ENCODE results near the gene CSTPP1. TPM values are rescaled to one million over a fixed set of nuclear protein-coding genes. Genes with fewer than 3 reads are reported as not detected.

CSTPP1 gene
- total RNA-seq, 4 donors from 2014 or later: 35.3 to 51.9 (median 39.7) TPM

DNA sequence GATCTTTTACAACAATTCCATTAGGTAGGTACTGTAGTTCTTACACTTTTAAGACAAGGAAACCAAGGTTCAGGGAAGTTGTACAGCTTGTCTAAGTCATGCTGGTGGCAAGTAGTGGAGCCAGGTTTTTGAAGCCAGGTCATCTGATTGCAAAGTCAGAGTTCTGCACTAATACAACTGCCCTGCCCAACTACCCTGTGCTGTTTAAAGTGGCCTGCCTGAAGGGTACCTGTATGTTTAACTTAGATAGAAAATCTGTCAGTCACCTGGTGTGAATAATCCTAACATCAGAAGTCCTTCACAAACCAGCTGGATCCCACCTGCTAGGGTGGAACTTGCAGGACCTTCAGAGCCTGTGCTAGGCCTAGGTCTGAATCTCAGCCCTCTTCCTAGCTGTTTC is 195.9 kb downstream of the CSTPP1 start:
- no peak overlapping the region for H3K27ac ChIP-seq
- no peak for DNase-seq (ENCODE audit: low spot score in 2 of 2)
- peaks cover 0 to 8% (median 0%) of the 10 kb centered on the region in 3 donors for H3K36me3 ChIP-seq
- H3K27me3 ChIP-seq: no peaks in the 10 kb centered on the region
- H3K9me3 ChIP-seq: no peaks in the 10 kb centered on the region
- peaks cover 0 to 34% (median 0%) of the 10 kb centered on the region in 4 donors for H3K4me1 ChIP-seq
- TF ChIP-seq EP300 (IDR thresholded peaks at IDR 0.05) (no peak), POLR2A (IDR thresholded peaks at IDR 0.05) (no peak)
- TF ChIP-seq, protein P1, sequence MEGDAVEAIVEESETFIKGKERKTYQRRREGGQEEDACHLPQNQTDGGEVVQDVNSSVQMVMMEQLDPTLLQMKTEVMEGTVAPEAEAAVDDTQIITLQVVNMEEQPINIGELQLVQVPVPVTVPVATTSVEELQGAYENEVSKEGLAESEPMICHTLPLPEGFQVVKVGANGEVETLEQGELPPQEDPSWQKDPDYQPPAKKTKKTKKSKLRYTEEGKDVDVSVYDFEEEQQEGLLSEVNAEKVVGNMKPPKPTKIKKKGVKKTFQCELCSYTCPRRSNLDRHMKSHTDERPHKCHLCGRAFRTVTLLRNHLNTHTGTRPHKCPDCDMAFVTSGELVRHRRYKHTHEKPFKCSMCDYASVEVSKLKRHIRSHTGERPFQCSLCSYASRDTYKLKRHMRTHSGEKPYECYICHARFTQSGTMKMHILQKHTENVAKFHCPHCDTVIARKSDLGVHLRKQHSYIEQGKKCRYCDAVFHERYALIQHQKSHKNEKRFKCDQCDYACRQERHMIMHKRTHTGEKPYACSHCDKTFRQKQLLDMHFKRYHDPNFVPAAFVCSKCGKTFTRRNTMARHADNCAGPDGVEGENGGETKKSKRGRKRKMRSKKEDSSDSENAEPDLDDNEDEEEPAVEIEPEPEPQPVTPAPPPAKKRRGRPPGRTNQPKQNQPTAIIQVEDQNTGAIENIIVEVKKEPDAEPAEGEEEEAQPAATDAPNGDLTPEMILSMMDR (IDR thresholded peaks at IDR 0.05): no peak
- H3K4me3 ChIP-seq: no peak overlapping the region

DNA sequence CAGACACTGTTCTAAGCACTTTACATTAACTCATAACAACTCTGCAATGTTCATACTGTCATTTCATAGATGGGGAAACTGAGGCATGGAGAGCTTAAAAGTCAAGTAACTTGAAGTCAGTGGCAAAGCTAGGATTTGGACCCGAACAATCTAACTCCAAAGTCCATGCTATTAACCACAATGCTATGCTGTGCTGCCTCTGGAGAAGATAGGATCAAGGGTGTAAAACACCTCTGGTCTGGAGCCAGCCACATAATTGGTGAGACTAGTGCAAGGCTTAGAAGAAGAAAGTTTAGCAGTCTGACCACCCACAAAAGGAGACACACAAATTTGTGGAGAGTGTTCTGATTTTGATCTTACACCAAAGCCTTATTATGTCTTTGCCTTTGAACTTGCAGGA is 196.4 kb downstream of the CSTPP1 start:
- H3K4me1 ChIP-seq: peaks cover 0 to 37% (median 0%) of the 10 kb centered on the region in 4 donors
- no peaks in the 10 kb centered on the region for H3K9me3 ChIP-seq
- TF ChIP-seq EP300 (IDR thresholded peaks at IDR 0.05) (no peak), POLR2A (IDR thresholded peaks at IDR 0.05) (no peak)
- TF ChIP-seq, protein P1 (IDR thresholded peaks at IDR 0.05): no peak
- H3K4me3 ChIP-seq: no peak overlapping the region
- no peak overlapping the region for H3K27ac ChIP-seq
- no peak for DNase-seq (ENCODE audit: low spot score in 2 of 2)
- no peaks in the 10 kb centered on the region for H3K27me3 ChIP-seq
- peaks cover 0 to 13% (median 0%) of the 10 kb centered on the region in 3 donors for H3K36me3 ChIP-seq
- 83 to 85% methylated on average over 1 of the region's 1 CpG for WGBS, 2 donors

DNA sequence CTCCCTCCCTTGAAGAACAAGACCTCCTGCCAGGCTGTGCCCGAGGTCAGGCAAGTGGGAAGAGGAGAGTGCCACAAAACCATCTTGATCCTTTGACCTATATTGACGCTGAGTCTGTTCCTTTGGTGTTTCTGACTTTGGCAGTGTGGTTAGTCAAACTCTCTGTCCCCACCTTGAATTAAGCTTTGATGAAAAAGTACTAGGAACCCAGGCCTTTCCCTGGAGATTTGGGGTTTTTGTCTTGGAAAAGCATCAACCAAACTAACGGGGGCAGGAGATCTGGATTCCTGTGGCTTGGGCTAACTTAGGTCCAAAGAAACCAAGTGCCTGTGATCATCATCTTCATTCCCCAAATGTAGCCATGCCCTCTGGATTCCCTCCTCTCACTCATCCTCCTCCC is 199.8 kb downstream of the CSTPP1 start:
- no peaks in the 10 kb centered on the region for H3K27me3 ChIP-seq
- peak in 1 of 2 donors; percentile 53 for TF ChIP-seq EP300 (IDR thresholded peaks at IDR 0.05)
- TF ChIP-seq POLR2A (IDR thresholded peaks at IDR 0.05): no peak
- TF ChIP-seq, protein P1 (IDR thresholded peaks at IDR 0.05): no peak
- H3K4me3 ChIP-seq: no peak overlapping the region
- WGBS, 2 donors: 47 to 49% methylated on average over 3 of the region's 3 CpGs
- no peaks in the 10 kb centered on the region for H3K9me3 ChIP-seq
- peaks cover 0 to 26% (median 0%) of the 10 kb centered on the region in 4 donors for H3K4me1 ChIP-seq
- peaks cover 0 to 23% (median 0%) of the 10 kb centered on the region in 3 donors for H3K36me3 ChIP-seq
- peak overlapping the region in 2 of 4 donors; percentile 66 to 78 for H3K27ac ChIP-seq
- DNase-seq (ENCODE audit: low spot score in 2 of 2): peak in 1 of 2 donors; percentile 49

DNA sequence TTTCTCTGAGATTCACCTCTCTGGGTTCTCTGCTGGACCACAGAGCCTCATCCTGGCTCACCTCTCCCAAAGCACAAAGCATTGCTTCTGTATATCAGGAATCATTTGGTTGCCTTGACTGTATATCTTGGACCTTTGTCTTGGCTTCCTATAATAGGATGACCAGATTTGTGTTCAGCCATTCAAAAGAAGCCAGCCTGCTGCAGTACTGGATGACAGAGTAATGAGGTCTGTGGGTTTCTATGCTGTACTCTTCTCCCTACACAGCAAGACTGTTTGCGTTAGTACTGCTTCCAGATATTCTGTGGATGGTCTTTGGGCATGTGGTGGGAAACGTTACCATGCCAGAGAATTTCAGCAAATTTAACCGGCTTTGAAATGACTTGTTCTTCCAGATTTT is 200.4 kb downstream of the CSTPP1 start:
- TF ChIP-seq EP300 (IDR thresholded peaks at IDR 0.05) (no peak), POLR2A (IDR thresholded peaks at IDR 0.05) (no peak)
- TF ChIP-seq, protein P1 (IDR thresholded peaks at IDR 0.05): no peak
- WGBS, 2 donors: 86 to 90% methylated on average over 3 of the region's 3 CpGs

GRCh38 chr11:47137476-47137875 is 200.9 kb downstream of the CSTPP1 start:
- H3K4me3 ChIP-seq: no peak overlapping the region
- H3K9me3 ChIP-seq: no peaks in the 10 kb centered on the region
- WGBS, 2 donors: 89 to 95% methylated on average over 2 of the region's 2 CpGs
- no peaks in the 10 kb centered on the region for H3K27me3 ChIP-seq
- TF ChIP-seq, protein P1 (IDR thresholded peaks at IDR 0.05): no peak
- TF ChIP-seq EP300 (IDR thresholded peaks at IDR 0.05) (no peak), POLR2A (IDR thresholded peaks at IDR 0.05) (no peak)
- H3K27ac ChIP-seq: peak overlapping the region in 1 of 4 donors; percentile 32
- DNase-seq (ENCODE audit: low spot score in 2 of 2): no peak
- H3K36me3 ChIP-seq: peaks cover 0 to 23% (median 0%) of the 10 kb centered on the region in 3 donors
- H3K4me1 ChIP-seq: peaks cover 0 to 26% (median 0%) of the 10 kb centered on the region in 4 donors

More for the DNA sequence above, 200.4 kb downstream of the CSTPP1 start:
- H3K27ac ChIP-seq: peak overlapping the region in 2 of 4 donors; percentile 66 to 78
- peaks cover 0 to 26% (median 0%) of the 10 kb centered on the region in 4 donors for H3K4me1 ChIP-seq
- DNase-seq (ENCODE audit: low spot score in 2 of 2): no peak
- no peak overlapping the region for H3K4me3 ChIP-seq
- no peaks in the 10 kb centered on the region for H3K9me3 ChIP-seq
- H3K36me3 ChIP-seq: peaks cover 0 to 23% (median 0%) of the 10 kb centered on the region in 3 donors
- no peaks in the 10 kb centered on the region for H3K27me3 ChIP-seq

Data from tibial nerve (tissue), 4 donors.